ENCODE results near the gene ST3GAL4.
"Not testable (repeated sequence)": the region's sequence is repeated elsewhere in the genome, so short reads cannot be mapped to it uniquely, and the experiment has no call there.

The ST3GAL4 gene

DNA sequence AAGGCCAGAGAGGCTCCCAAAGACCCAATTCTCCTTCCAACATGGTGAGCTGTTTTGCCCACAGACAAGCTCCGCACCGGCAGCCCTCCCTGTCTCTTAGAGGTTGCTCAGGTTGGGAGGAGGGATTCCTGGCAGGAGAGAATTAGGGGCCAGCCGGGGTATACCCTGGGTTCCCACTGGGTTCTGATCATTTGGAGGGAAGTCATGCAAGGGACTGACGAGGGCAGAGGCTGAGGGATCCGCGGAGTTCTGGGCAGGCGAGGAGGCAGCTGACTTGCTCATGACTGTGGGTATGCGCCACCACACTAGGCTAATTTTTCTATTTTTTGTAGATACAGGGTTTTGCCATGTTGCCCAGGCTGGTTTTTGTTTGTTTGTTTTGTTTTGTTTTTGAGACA is 4.6 kb downstream of the ST3GAL4 start:
- Histone ChIP-seq H3K36me3 (ENCODE audit: control insufficient read depth in 5 of 5, insufficient read depth in 5 of 5, low read length in 5 of 5) (no peaks in the 10 kb centered on the region), H3K9me3 (ENCODE audit: control insufficient read depth in 5 of 5, low read length in 5 of 5) (no peaks in the 10 kb centered on the region), H3K4me3 (ENCODE audit: low read depth in 1 of 5, low read length in 5 of 5) (peak overlapping the region in 2 of 5 donors; percentile 4 to 48), H3K27me3 (ENCODE audit: control insufficient read depth in 5 of 5, insufficient read depth in 4 of 5, low read length in 5 of 5) (no peaks in the 10 kb centered on the region), H3K9ac (ENCODE audit: low read length in 5 of 5) (no peak overlapping the region), H3K27ac (ENCODE audit: low read depth, low read length) (peak overlapping the region; percentile 60), H3K4me1 (ENCODE audit: control insufficient read depth in 5 of 5, insufficient read depth in 5 of 5, low read length in 5 of 5) (peaks cover 10 to 61% (median 57%) of the 10 kb centered on the region in 5 donors)

DNA sequence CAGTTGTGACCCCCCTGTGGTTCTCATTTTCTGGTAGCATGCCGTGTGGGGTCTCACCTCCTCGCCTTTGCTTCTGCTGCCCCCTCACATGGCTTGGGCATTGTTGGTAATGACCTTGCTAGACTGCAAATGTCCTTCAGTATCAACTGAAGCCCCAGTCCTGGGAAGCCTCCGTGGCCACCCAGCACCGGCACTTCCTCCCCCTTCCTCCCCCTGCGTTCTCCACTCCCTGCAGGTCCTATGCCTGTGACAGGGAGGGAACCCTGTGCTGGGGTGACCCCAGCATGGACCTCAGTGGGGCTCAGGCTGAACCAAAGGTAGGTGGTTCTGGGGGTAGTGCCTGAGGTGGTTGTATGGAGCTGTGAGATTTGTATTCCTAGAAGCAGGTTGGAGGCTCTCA is 5.9 kb downstream of the ST3GAL4 start:
- Histone ChIP-seq H3K27ac (ENCODE audit: low read depth, low read length) (no peak overlapping the region), H3K9me3 (ENCODE audit: control insufficient read depth in 5 of 5, low read length in 5 of 5) (no peaks in the 10 kb centered on the region), H3K36me3 (ENCODE audit: control insufficient read depth in 5 of 5, insufficient read depth in 5 of 5, low read length in 5 of 5) (no peaks in the 10 kb centered on the region), H3K27me3 (ENCODE audit: control insufficient read depth in 5 of 5, insufficient read depth in 4 of 5, low read length in 5 of 5) (no peaks in the 10 kb centered on the region), H3K4me1 (ENCODE audit: control insufficient read depth in 5 of 5, insufficient read depth in 5 of 5, low read length in 5 of 5) (peaks cover 8 to 62% (median 54%) of the 10 kb centered on the region in 5 donors), H3K4me3 (ENCODE audit: low read depth in 1 of 5, low read length in 5 of 5) (no peak overlapping the region), H3K9ac (ENCODE audit: low read length in 5 of 5) (no peak overlapping the region)

DNA sequence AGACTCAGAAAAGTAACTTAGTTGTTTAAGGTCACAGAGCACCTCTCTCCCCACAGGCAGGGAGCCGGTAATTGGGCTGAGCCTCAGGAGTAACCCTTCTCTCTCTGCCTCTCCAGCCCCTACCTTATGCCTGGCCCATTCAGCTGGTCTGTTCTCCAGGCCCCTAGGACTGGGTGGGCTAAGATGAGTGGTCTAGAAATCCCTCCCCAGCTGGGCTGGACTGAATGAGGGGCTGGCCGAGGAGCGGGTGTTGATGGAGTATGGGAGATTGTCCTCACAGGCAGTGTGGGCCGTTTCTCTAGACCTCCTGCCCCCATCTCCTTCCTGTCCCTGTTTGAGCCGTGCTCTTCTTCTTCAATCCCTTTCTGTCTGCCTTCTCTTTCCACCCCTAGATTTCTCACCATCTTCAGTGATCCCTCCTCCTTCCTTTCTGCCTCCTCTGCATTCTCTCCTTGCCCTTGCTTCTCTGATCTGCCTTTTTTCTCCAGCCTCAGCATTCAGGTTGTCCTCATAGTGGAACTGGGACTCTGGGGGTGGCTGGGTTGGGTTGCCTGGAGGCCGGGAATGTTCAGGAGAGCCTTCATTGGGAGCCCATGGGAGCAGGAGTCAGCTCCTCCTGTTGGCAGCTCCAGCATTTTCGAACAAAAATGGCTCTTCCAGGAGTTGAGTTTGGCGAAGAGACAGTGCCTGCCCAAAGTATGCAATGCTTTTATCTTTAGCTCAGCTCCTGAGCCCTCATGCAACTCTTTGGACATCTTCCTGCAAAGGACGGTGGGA is 7.6 kb downstream of the ST3GAL4 start:
- Histone ChIP-seq H3K27me3 (ENCODE audit: control insufficient read depth in 5 of 5, insufficient read depth in 4 of 5, low read length in 5 of 5) (no peaks in the 10 kb centered on the region), H3K4me3 (ENCODE audit: low read depth in 1 of 5, low read length in 5 of 5) (no peak overlapping the region), H3K36me3 (ENCODE audit: control insufficient read depth in 5 of 5, insufficient read depth in 5 of 5, low read length in 5 of 5) (no peaks in the 10 kb centered on the region), H3K27ac (ENCODE audit: low read depth, low read length) (no peak overlapping the region), H3K9me3 (ENCODE audit: control insufficient read depth in 5 of 5, low read length in 5 of 5) (no peaks in the 10 kb centered on the region), H3K9ac (ENCODE audit: low read length in 5 of 5) (no peak overlapping the region), H3K4me1 (ENCODE audit: control insufficient read depth in 5 of 5, insufficient read depth in 5 of 5, low read length in 5 of 5) (peaks cover 3 to 47% (median 40%) of the 10 kb centered on the region in 5 donors)

GRCh38 chr11:126363706-126364248 is 8.3 kb downstream of the ST3GAL4 start:
- no peak overlapping the region for H3K27ac ChIP-seq (ENCODE audit: low read depth, low read length)
- no peak overlapping the region for H3K4me3 ChIP-seq (ENCODE audit: low read depth in 1 of 5, low read length in 5 of 5)
- H3K9me3 ChIP-seq (ENCODE audit: control insufficient read depth in 5 of 5, low read length in 5 of 5) = no peaks in the 10 kb centered on the region
- H3K27me3 ChIP-seq (ENCODE audit: control insufficient read depth in 5 of 5, insufficient read depth in 4 of 5, low read length in 5 of 5) = no peaks in the 10 kb centered on the region
- peaks cover 3 to 40% (median 33%) of the 10 kb centered on the region in 5 donors for H3K4me1 ChIP-seq (ENCODE audit: control insufficient read depth in 5 of 5, insufficient read depth in 5 of 5, low read length in 5 of 5)
- H3K36me3 ChIP-seq (ENCODE audit: control insufficient read depth in 5 of 5, insufficient read depth in 5 of 5, low read length in 5 of 5) = no peaks in the 10 kb centered on the region
- H3K9ac ChIP-seq (ENCODE audit: low read length in 5 of 5) = no peak overlapping the region

DNA sequence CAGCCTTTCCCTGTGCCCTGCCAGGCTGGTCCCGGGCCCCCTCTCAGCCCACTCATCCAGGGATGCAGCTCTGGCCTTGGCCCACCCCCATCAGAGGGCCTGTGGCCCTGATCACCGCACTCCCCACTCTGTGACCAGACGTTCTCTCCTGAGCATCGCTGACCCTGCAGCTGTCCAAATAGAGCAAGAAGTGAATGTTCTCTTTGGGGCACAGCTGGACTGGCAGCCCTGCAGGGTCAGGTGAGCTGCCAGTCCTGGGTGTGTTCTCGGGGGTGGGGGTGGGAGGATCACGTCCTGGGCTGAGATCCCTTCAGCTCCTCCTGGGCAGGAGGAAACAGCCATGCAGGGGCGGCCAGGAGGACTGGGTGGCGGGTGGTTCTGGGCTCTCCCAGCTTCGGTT is 9.2 kb downstream of the ST3GAL4 start:
- peaks cover 0 to 32% (median 23%) of the 10 kb centered on the region in 5 donors for H3K4me1 ChIP-seq (ENCODE audit: control insufficient read depth in 5 of 5, insufficient read depth in 5 of 5, low read length in 5 of 5)
- H3K9ac ChIP-seq (ENCODE audit: low read length in 5 of 5); H3K27me3 ChIP-seq (ENCODE audit: control insufficient read depth in 5 of 5, insufficient read depth in 4 of 5, low read length in 5 of 5); H3K36me3 ChIP-seq (ENCODE audit: control insufficient read depth in 5 of 5, insufficient read depth in 5 of 5, low read length in 5 of 5); H3K27ac ChIP-seq (ENCODE audit: low read depth, low read length); H3K4me3 ChIP-seq (ENCODE audit: low read depth in 1 of 5, low read length in 5 of 5); H3K9me3 ChIP-seq (ENCODE audit: control insufficient read depth in 5 of 5, low read length in 5 of 5): not testable (repeated sequence)

- H3K4me1 ChIP-seq (ENCODE audit: control insufficient read depth in 5 of 5, insufficient read depth in 5 of 5, low read length in 5 of 5) = peaks cover 0 to 33% (median 18%) of the 10 kb centered on the region in 5 donors
- H3K36me3 ChIP-seq (ENCODE audit: control insufficient read depth in 5 of 5, insufficient read depth in 5 of 5, low read length in 5 of 5); H3K4me3 ChIP-seq (ENCODE audit: low read depth in 1 of 5, low read length in 5 of 5); H3K27ac ChIP-seq (ENCODE audit: low read depth, low read length); H3K9ac ChIP-seq (ENCODE audit: low read length in 5 of 5); H3K27me3 ChIP-seq (ENCODE audit: control insufficient read depth in 5 of 5, insufficient read depth in 4 of 5, low read length in 5 of 5); H3K9me3 ChIP-seq (ENCODE audit: control insufficient read depth in 5 of 5, low read length in 5 of 5): not testable (repeated sequence)
These were observed 10.0 kb downstream of the ST3GAL4 start for GRCh38 chr11:126365508-126365907.

DNA sequence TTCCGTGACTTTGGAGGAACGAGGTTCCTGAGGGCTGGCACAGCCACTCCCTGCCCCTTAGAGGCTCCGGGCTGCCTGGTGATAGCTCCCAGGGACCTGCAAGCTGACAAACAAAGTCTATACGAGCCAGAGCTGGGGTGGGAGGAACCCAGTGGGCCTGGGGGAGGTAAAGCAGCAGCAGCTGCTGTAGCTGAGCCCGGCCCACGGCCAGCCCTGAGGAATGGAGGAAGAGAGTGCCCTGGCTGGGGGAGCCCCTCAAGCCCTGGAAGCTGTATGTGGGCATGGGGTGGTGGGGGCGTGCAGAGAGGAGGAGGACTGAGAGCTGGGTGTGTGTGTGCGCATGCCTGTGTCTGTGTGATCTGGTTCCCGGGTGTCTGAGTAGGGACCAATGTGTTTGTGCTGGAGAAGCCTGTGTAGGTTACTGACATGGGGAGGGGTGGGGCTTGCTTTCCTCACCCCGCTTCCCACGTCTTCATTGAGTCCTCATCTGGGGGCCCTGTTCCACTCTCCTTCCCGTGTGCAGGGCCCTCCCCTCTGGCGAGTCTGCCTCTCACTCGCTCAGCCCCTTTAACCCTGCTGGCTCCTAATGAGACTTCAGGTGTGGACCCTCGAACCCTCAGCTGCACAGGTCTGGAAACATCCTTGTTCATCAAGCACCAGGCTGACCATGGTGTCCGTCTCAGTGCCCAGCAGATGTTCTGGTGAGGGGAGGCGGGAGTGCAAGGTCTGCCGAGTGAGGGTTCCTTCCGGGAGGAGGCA is 10.8 kb downstream of the ST3GAL4 start:
- Histone ChIP-seq H3K36me3 (ENCODE audit: control insufficient read depth in 5 of 5, insufficient read depth in 5 of 5, low read length in 5 of 5) (no peaks in the 10 kb centered on the region), H3K4me1 (ENCODE audit: control insufficient read depth in 5 of 5, insufficient read depth in 5 of 5, low read length in 5 of 5) (peaks cover 0 to 33% (median 18%) of the 10 kb centered on the region in 5 donors), H3K9ac (ENCODE audit: low read length in 5 of 5) (no peak overlapping the region), H3K4me3 (ENCODE audit: low read depth in 1 of 5, low read length in 5 of 5) (no peak overlapping the region), H3K27me3 (ENCODE audit: control insufficient read depth in 5 of 5, insufficient read depth in 4 of 5, low read length in 5 of 5) (no peaks in the 10 kb centered on the region), H3K9me3 (ENCODE audit: control insufficient read depth in 5 of 5, low read length in 5 of 5) (no peaks in the 10 kb centered on the region), H3K27ac (ENCODE audit: low read depth, low read length) (no peak overlapping the region)

- H3K4me1 ChIP-seq (ENCODE audit: control insufficient read depth in 5 of 5, insufficient read depth in 5 of 5, low read length in 5 of 5) = peaks cover 0 to 33% (median 18%) of the 10 kb centered on the region in 5 donors
- H3K9me3 ChIP-seq (ENCODE audit: control insufficient read depth in 5 of 5, low read length in 5 of 5); H3K27ac ChIP-seq (ENCODE audit: low read depth, low read length); H3K9ac ChIP-seq (ENCODE audit: low read length in 5 of 5); H3K4me3 ChIP-seq (ENCODE audit: low read depth in 1 of 5, low read length in 5 of 5); H3K36me3 ChIP-seq (ENCODE audit: control insufficient read depth in 5 of 5, insufficient read depth in 5 of 5, low read length in 5 of 5); H3K27me3 ChIP-seq (ENCODE audit: control insufficient read depth in 5 of 5, insufficient read depth in 4 of 5, low read length in 5 of 5): not testable (repeated sequence)
These were observed 11.6 kb downstream of the ST3GAL4 start for GRCh38 chr11:126366823-126367654.

DNA sequence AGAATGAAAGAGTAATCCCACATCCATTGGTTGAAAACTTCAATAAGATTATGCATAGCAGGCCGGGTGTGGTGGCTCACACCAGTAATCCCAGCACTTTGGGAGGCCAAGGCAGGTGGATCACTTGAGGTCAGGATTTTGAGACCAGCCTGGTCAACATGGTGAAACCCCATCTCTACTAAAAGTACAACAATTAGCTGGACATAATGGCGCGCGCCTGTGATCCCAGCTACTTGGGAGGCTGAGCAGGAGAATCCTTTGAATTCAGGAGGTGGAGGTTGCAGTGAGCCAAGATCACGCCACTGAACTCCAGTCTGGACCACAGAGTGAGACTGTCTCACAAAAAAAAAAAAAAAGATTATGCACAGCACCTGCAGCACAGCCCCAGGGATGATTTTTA is 12.3 kb downstream of the ST3GAL4 start:
- H3K9ac ChIP-seq (ENCODE audit: low read length in 5 of 5); H3K27me3 ChIP-seq (ENCODE audit: control insufficient read depth in 5 of 5, insufficient read depth in 4 of 5, low read length in 5 of 5); H3K27ac ChIP-seq (ENCODE audit: low read depth, low read length); H3K4me3 ChIP-seq (ENCODE audit: low read depth in 1 of 5, low read length in 5 of 5); H3K36me3 ChIP-seq (ENCODE audit: control insufficient read depth in 5 of 5, insufficient read depth in 5 of 5, low read length in 5 of 5); H3K9me3 ChIP-seq (ENCODE audit: control insufficient read depth in 5 of 5, low read length in 5 of 5): not testable (repeated sequence)
- H3K4me1 ChIP-seq (ENCODE audit: control insufficient read depth in 5 of 5, insufficient read depth in 5 of 5, low read length in 5 of 5) = peaks cover 0 to 31% (median 16%) of the 10 kb centered on the region in 5 donors

All from subcutaneous abdominal adipose tissue (tissue), 5 donors.